ENCODE data around the gene VARS1.

DNA sequence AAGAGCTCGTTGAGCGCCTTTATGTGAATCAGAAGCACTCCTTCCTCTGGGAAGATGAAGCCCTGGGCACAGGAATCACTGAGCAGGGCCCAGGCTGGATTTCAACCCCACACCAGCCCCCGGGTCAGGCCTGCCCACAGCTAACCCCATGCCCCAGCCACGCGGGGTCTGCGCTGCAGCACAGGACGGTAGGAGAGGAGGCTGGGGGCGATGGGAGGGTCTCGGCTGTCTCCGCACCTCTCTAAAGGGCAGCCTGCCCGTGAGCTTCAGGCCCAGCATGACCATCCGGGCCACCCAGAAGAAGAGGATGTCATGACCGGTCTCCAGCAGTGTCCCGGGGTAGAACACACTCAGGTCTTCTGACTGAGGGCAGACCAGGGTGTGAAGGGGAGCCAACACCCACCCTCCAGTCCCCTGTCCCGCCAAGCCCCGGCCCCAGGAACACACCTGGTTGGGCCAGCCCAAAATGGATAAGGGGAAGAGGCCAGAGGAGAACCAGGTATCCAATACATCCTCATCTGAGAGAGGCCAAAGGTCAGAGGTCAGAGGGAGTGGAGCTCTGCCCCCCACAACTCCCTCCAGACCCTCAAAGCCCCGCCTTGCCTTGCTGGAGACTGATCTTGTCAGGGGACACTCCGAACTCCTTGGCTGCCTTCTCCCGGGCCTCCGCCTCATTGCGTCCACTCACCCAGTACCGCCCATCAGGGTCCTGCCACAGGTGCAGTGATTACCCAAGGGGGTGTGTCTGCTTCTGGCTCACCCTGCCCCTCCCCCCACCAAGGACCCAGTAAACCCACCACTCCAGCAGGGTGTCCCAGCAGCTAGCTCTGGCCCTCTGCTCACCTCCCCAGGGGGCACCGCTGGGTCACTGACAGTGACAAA lies 14.1 kb downstream of the VARS1 start:
- no peak for TF ChIP-seq CTCF (IDR thresholded peaks at IDR 0.05)
- TF ChIP-seq POLR2AphosphoS5 (IDR thresholded peaks at IDR 0.05; ENCODE audit: insufficient read depth in 1 of 2, low read depth in 1 of 2): no peak
- no peak for TF ChIP-seq POLR2A (IDR thresholded peaks at IDR 0.05)

Data from vagina (tissue), 2 donors.